Measurements from ENCODE around the gene MFSD12.
"Not testable (repeated sequence)": the region's sequence is repeated elsewhere in the genome, so short reads cannot be mapped to it uniquely, and the experiment has no call there.

The MFSD12 gene

GRCh38 chr19:3530389-3530788, 27.0 kb downstream of the MFSD12 start:
- Histone ChIP-seq H3K79me1 (ENCODE audit: low read depth, low read length) (peaks cover 5% of the 10 kb centered on the region), H2BK12ac (ENCODE audit: low read length) (no peak overlapping the region), H4K8ac (ENCODE audit: low read depth, low read length) (no peak overlapping the region), H2AK5ac (ENCODE audit: low read depth, low read length) (no peak overlapping the region), H3K36me3 (replicated peaks in 1 of 2; ENCODE audit: control insufficient read depth in 2 of 2, insufficient read depth in 2 of 2, low read length in 2 of 2) (peaks cover 56 to 82% of the 10 kb centered on the region in 2 donors), H3K4me1 (ENCODE audit: control insufficient read depth in 2 of 2, insufficient read depth in 1 of 2, low read depth in 1 of 2, low read length in 2 of 2) (no peaks in the 10 kb centered on the region), H3K18ac (ENCODE audit: low read length) (no peak overlapping the region), H3K23ac (ENCODE audit: low read depth, low read length, poor library complexity) (no peak overlapping the region), H3K4me2 (ENCODE audit: insufficient read depth, low read length, poor library complexity, severe bottlenecking) (no peak overlapping the region), H2AFZ (ENCODE audit: low read length) (no peak overlapping the region), H2BK120ac (ENCODE audit: low read depth, low read length) (no peak overlapping the region), H4K91ac (ENCODE audit: low read depth, low read length, poor library complexity) (no peak overlapping the region), H2BK15ac (ENCODE audit: low read length) (no peak overlapping the region), H3K14ac (ENCODE audit: low read length) (no peak overlapping the region), H3K4ac (ENCODE audit: low read length) (no peak overlapping the region), H3K27me3 (ENCODE audit: control insufficient read depth in 3 of 3, insufficient read depth in 3 of 3, low read depth in 1 of 3, low read length in 3 of 3) (no peaks in the 10 kb centered on the region), H3K9ac (ENCODE audit: low read depth, low read length, poor library complexity) (peak overlapping the region; percentile 44), H3K4me3 (ENCODE audit: low read length in 2 of 2) (no peak overlapping the region), H3K9me3 (replicated peaks in 1 of 2; ENCODE audit: control insufficient read depth in 2 of 2, insufficient read depth in 1 of 2, low read depth in 1 of 2, low read length in 2 of 2) (no peaks in the 10 kb centered on the region), H2BK5ac (ENCODE audit: low read length) (no peak overlapping the region), H3K27ac (replicated peaks; ENCODE audit: low read length) (no peak overlapping the region)
- no CpG with 5 or more reads among the region's 12 CpGs for WGBS, 2 donors (ENCODE audit: extremely low coverage in 2 of 2, insufficient read length in 2 of 2, insufficient replicate concordance in 1 of 2)
- no peak for DNase-seq (ENCODE audit: low spot score)

DNA sequence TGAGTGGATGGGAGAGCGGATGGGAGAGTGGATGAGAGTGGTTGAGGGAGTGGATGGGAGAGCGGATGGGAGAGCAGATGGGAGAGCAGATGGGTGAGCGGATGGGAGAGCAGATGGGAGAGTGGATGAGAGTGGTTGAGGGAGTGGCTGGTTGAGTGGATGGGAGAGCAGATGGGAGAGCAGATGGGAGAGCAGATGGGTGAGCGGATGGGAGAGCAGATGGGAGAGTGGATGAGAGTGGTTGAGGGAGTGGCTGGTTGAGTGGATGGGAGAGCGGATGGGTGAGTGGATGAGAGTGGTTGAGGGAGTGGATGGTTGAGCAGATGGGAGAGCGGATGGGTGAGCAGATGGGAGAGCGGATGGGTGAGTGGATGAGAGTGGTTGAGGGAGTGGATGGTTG, 28.1 kb downstream of the MFSD12 start:
- not testable (repeated sequence) for H3K27ac ChIP-seq (replicated peaks; ENCODE audit: low read length); H2BK120ac ChIP-seq (ENCODE audit: low read depth, low read length); H2AFZ ChIP-seq (ENCODE audit: low read length); H3K27me3 ChIP-seq (ENCODE audit: control insufficient read depth in 3 of 3, insufficient read depth in 3 of 3, low read depth in 1 of 3, low read length in 3 of 3); H3K4me2 ChIP-seq (ENCODE audit: insufficient read depth, low read length, poor library complexity, severe bottlenecking); H3K9me3 ChIP-seq (replicated peaks in 1 of 2; ENCODE audit: control insufficient read depth in 2 of 2, insufficient read depth in 1 of 2, low read depth in 1 of 2, low read length in 2 of 2); H2BK5ac ChIP-seq (ENCODE audit: low read length); H4K8ac ChIP-seq (ENCODE audit: low read depth, low read length); H3K4ac ChIP-seq (ENCODE audit: low read length); H3K23ac ChIP-seq (ENCODE audit: low read depth, low read length, poor library complexity); H4K91ac ChIP-seq (ENCODE audit: low read depth, low read length, poor library complexity); DNase-seq (ENCODE audit: low spot score); H3K4me3 ChIP-seq (ENCODE audit: low read length in 2 of 2); H2AK5ac ChIP-seq (ENCODE audit: low read depth, low read length); H2BK12ac ChIP-seq (ENCODE audit: low read length); H3K14ac ChIP-seq (ENCODE audit: low read length); H3K4me1 ChIP-seq (ENCODE audit: control insufficient read depth in 2 of 2, insufficient read depth in 1 of 2, low read depth in 1 of 2, low read length in 2 of 2); H3K18ac ChIP-seq (ENCODE audit: low read length); H3K79me1 ChIP-seq (ENCODE audit: low read depth, low read length); H2BK15ac ChIP-seq (ENCODE audit: low read length)
- 100% methylated on average over 1 of the region's 7 CpGs; no CpG with 5 or more reads in 1 of the 2 donors for WGBS, 2 donors (ENCODE audit: extremely low coverage in 2 of 2, insufficient read length in 2 of 2, insufficient replicate concordance in 1 of 2)
- H3K9ac ChIP-seq (ENCODE audit: low read depth, low read length, poor library complexity): peak overlapping the region; percentile 21
- H3K36me3 ChIP-seq (replicated peaks in 1 of 2; ENCODE audit: control insufficient read depth in 2 of 2, insufficient read depth in 2 of 2, low read length in 2 of 2): peaks cover 53 to 81% of the 10 kb centered on the region in 2 donors

DNA sequence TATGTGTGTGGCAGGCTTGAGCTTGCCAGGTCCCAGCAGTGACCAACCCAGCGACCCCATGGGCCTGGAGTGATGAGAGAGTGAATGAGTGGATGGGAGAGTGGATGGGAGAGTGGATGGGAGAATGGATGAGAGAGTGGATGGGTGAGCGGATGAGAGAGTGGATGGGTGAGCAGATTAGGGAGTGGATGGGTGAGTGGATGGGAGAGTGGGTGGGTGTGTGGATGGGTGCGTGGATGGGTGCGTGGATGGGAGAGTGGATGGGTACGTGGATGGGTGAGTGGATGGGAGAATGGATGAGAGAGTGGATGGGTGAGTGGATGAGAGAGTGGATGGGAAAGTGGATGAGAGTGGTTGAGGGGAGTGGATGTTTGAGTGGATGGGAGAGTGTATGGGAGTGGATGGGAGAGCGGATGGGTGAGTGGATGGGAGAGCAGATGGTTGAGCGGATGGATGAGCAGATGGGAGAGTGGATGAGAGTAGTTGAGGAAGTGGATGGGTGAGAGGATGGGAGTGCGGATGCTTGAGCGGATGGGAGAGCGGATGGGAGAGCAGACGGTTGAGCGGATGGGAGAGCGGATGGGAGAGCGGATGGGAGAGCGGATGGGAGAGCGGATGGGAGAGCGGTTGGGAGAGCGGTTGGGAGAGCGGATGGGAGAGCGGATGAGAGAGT, 28.7 kb downstream of the MFSD12 start:
- H2BK5ac ChIP-seq (ENCODE audit: low read length): no peak overlapping the region
- H2AFZ ChIP-seq (ENCODE audit: low read length): no peak overlapping the region
- H2BK120ac ChIP-seq (ENCODE audit: low read depth, low read length): no peak overlapping the region
- H3K4ac ChIP-seq (ENCODE audit: low read length): no peak overlapping the region
- H3K79me1 ChIP-seq (ENCODE audit: low read depth, low read length): peaks cover 8% of the 10 kb centered on the region
- H3K27me3 ChIP-seq (ENCODE audit: control insufficient read depth in 3 of 3, insufficient read depth in 3 of 3, low read depth in 1 of 3, low read length in 3 of 3): no peaks in the 10 kb centered on the region
- H3K9ac ChIP-seq (ENCODE audit: low read depth, low read length, poor library complexity): peak overlapping the region; percentile 4
- H2BK12ac ChIP-seq (ENCODE audit: low read length): no peak overlapping the region
- peak overlapping the region; percentile 75 for H3K14ac ChIP-seq (ENCODE audit: low read length)
- H3K4me3 ChIP-seq (ENCODE audit: low read length in 2 of 2): no peak overlapping the region
- WGBS, 2 donors (ENCODE audit: extremely low coverage in 2 of 2, insufficient read length in 2 of 2, insufficient replicate concordance in 1 of 2): 100% methylated on average over 6 of the region's 20 CpGs; no CpG with 5 or more reads in 1 of the 2 donors
- no peak overlapping the region for H3K18ac ChIP-seq (ENCODE audit: low read length)
- peaks cover 50 to 81% of the 10 kb centered on the region in 2 donors for H3K36me3 ChIP-seq (replicated peaks in 1 of 2; ENCODE audit: control insufficient read depth in 2 of 2, insufficient read depth in 2 of 2, low read length in 2 of 2)
- H3K4me2 ChIP-seq (ENCODE audit: insufficient read depth, low read length, poor library complexity, severe bottlenecking): no peak overlapping the region
- no peak overlapping the region for H3K23ac ChIP-seq (ENCODE audit: low read depth, low read length, poor library complexity)
- peak overlapping the region; percentile 43 for H4K8ac ChIP-seq (ENCODE audit: low read depth, low read length)
- H4K91ac ChIP-seq (ENCODE audit: low read depth, low read length, poor library complexity): no peak overlapping the region
- DNase-seq (ENCODE audit: low spot score): no peak
- no peaks in the 10 kb centered on the region for H3K4me1 ChIP-seq (ENCODE audit: control insufficient read depth in 2 of 2, insufficient read depth in 1 of 2, low read depth in 1 of 2, low read length in 2 of 2)
- H2BK15ac ChIP-seq (ENCODE audit: low read length): no peak overlapping the region
- H2AK5ac ChIP-seq (ENCODE audit: low read depth, low read length): no peak overlapping the region
- H3K27ac ChIP-seq (replicated peaks; ENCODE audit: low read length): no peak overlapping the region
- no peaks in the 10 kb centered on the region for H3K9me3 ChIP-seq (replicated peaks in 1 of 2; ENCODE audit: control insufficient read depth in 2 of 2, insufficient read depth in 1 of 2, low read depth in 1 of 2, low read length in 2 of 2)

- H3K14ac ChIP-seq (ENCODE audit: low read length): peak overlapping the region; percentile 75
- peak overlapping the region; percentile 75 for H2BK5ac ChIP-seq (ENCODE audit: low read length)
- no peak for DNase-seq (ENCODE audit: low spot score)
- no peak overlapping the region for H3K9ac ChIP-seq (ENCODE audit: low read depth, low read length, poor library complexity)
- no peak overlapping the region for H2BK15ac ChIP-seq (ENCODE audit: low read length)
- H3K9me3 ChIP-seq (replicated peaks in 1 of 2; ENCODE audit: control insufficient read depth in 2 of 2, insufficient read depth in 1 of 2, low read depth in 1 of 2, low read length in 2 of 2): no peaks in the 10 kb centered on the region
- peaks cover 13% of the 10 kb centered on the region for H3K79me1 ChIP-seq (ENCODE audit: low read depth, low read length)
- peaks cover 49 to 81% of the 10 kb centered on the region in 2 donors for H3K36me3 ChIP-seq (replicated peaks in 1 of 2; ENCODE audit: control insufficient read depth in 2 of 2, insufficient read depth in 2 of 2, low read length in 2 of 2)
- H2BK120ac ChIP-seq (ENCODE audit: low read depth, low read length): no peak overlapping the region
- H3K27ac ChIP-seq (replicated peaks; ENCODE audit: low read length): no peak overlapping the region
- H3K18ac ChIP-seq (ENCODE audit: low read length): no peak overlapping the region
- H3K4me2 ChIP-seq (ENCODE audit: insufficient read depth, low read length, poor library complexity, severe bottlenecking): no peak overlapping the region
- no CpG with 5 or more reads among the region's 14 CpGs for WGBS, 2 donors (ENCODE audit: extremely low coverage in 2 of 2, insufficient read length in 2 of 2, insufficient replicate concordance in 1 of 2)
- no peak overlapping the region for H4K91ac ChIP-seq (ENCODE audit: low read depth, low read length, poor library complexity)
- no peak overlapping the region for H2AK5ac ChIP-seq (ENCODE audit: low read depth, low read length)
- peak overlapping the region; percentile 65 for H4K8ac ChIP-seq (ENCODE audit: low read depth, low read length)
- H3K4ac ChIP-seq (ENCODE audit: low read length): no peak overlapping the region
- H3K4me1 ChIP-seq (ENCODE audit: control insufficient read depth in 2 of 2, insufficient read depth in 1 of 2, low read depth in 1 of 2, low read length in 2 of 2): no peaks in the 10 kb centered on the region
- peak overlapping the region; percentile 43 for H3K23ac ChIP-seq (ENCODE audit: low read depth, low read length, poor library complexity)
- H2BK12ac ChIP-seq (ENCODE audit: low read length): no peak overlapping the region
- no peaks in the 10 kb centered on the region for H3K27me3 ChIP-seq (ENCODE audit: control insufficient read depth in 3 of 3, insufficient read depth in 3 of 3, low read depth in 1 of 3, low read length in 3 of 3)
- H2AFZ ChIP-seq (ENCODE audit: low read length): no peak overlapping the region
- no peak overlapping the region for H3K4me3 ChIP-seq (ENCODE audit: low read length in 2 of 2)
These were observed 29.3 kb downstream of the MFSD12 start for GRCh38 chr19:3528080-3528479.

Measured in neuronal stem cell (in vitro differentiated cells).